ES-I3 (cell line): Measurements from ENCODE around the gene PLPP6.
"Not testable (repeated sequence)": the region's sequence is repeated elsewhere in the genome, so short reads cannot be mapped to it uniquely, and the experiment has no call there.

Source experiments
- H3K36me3 ChIP-seq: 2 replicates; pipeline ENCODE4 v1.6.1; 2013; ENCODE audit warnings: mild to moderate bottlenecking, low read length, control low read depth, moderate library complexity; ENCODE audit not compliant: insufficient read depth
- H3K4me1 ChIP-seq: 2 replicates; pipeline ENCODE4 v1.6.1; 2013; ENCODE audit warnings: mild to moderate bottlenecking, control low read depth, low read length; ENCODE audit not compliant: insufficient read depth
- H3K9ac ChIP-seq: 2 replicates; pipeline ENCODE4 v1.6.1; 2013; ENCODE audit warnings: low read depth, mild to moderate bottlenecking, low read length, moderate library complexity
- H3K9me3 ChIP-seq: 2 replicates; pipeline ENCODE4 v1.6.1; 2013; ENCODE audit warnings: mild to moderate bottlenecking, low read length, moderate library complexity; ENCODE audit not compliant: control insufficient read depth, insufficient read depth

The PLPP6 gene

DNA sequence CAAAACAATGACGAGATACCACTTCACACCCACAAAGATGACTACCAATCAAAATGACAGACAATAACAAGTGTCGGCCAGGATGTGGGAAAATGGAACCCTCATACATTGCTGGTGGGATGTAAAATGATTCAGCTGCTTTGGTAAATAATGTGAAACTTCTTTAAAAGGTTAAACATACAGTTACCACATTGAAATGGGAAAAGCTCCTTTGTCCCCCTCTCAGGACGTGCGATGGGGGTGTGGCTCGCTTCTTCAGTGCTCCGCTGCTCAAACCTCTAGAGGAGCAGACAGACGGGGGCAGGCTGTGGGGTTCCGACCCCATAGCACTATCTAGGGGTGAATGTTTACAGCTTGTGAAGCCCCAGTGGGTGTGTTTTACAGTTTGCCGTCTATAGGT, 8.0 kb upstream of the PLPP6 start:
- no peaks in the 10 kb centered on the region for H3K9me3 ChIP-seq

DNA sequence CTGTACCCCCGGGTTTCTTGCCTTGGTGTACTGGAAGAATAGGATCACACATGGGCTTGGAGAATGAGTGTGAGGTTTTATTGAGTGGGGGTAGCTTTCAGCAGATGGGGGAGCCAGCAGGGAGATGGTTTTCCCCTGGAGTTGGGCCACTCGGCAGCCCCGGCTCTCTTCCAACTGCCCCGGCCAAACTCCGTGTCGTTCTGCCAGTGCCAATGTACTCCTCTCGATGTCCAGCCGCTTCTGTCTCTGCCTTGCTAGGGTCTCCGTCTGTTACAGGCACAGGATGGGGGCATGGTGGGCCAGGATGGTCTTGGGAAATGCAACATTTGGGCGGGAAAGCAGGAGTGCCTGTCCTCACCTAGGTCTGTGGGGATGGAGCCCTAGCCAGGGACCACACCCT, 7.6 kb upstream of the PLPP6 start:
- Histone ChIP-seq H3K36me3 (no peaks in the 10 kb centered on the region), H3K9me3 (no peaks in the 10 kb centered on the region), H3K4me1 (peaks cover 10% of the 10 kb centered on the region; the same call in 1 of the 2 replicates), H3K9ac (no peak overlapping the region)

More for the DNA sequence above, 8.0 kb upstream of the PLPP6 start:
- no peak overlapping the region for H3K9ac ChIP-seq
- peaks cover 10% of the 10 kb centered on the region; the same call in 1 of the 2 replicates for H3K4me1 ChIP-seq
- no peaks in the 10 kb centered on the region for H3K36me3 ChIP-seq

DNA sequence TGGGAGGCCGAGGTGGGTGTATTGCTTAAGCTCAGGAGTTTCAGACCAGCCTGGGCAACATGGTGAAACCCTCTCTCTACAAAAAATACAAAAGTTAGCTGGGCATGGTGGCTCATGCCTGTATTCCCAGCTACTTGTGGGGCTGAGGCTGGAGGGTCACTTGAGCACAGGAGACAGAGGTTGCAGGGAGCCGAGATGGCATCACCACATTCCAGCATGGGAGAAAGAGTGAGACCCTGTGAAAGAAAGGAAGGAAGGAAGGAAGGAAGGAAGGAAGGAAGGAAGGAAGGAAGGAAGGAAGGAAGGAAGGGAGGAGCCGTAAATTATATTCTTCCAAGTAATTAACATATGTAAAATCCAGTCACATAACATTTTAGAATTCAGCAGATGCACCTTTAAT, 5.9 kb upstream of the PLPP6 start:
- not testable (repeated sequence) for H3K9me3 ChIP-seq, H3K36me3 ChIP-seq, H3K9ac ChIP-seq
- H3K4me1 ChIP-seq, result peaks cover 10% of the 10 kb centered on the region; the same call in 1 of the 2 replicates

DNA sequence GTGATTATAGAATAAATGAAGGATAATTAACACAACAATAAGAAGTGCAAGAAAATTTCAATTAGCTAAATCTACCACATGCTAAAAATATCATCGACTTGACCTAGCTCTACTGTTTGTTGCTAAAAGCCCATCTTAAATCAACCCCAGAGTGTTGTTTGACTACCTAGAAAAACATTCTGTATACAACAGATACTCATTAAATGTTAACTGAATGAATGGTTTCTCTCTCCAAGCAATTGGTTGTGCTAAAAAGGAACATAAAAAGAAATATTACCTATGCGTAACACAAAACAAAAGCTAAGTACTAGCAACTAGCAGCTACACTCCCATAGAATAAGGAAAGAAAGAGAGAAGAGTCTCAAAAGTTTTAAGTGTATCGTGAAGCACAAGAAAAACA, 5.5 kb upstream of the PLPP6 start:
- Histone ChIP-seq H3K9ac (no peak overlapping the region), H3K9me3 (no peaks in the 10 kb centered on the region)

DNA sequence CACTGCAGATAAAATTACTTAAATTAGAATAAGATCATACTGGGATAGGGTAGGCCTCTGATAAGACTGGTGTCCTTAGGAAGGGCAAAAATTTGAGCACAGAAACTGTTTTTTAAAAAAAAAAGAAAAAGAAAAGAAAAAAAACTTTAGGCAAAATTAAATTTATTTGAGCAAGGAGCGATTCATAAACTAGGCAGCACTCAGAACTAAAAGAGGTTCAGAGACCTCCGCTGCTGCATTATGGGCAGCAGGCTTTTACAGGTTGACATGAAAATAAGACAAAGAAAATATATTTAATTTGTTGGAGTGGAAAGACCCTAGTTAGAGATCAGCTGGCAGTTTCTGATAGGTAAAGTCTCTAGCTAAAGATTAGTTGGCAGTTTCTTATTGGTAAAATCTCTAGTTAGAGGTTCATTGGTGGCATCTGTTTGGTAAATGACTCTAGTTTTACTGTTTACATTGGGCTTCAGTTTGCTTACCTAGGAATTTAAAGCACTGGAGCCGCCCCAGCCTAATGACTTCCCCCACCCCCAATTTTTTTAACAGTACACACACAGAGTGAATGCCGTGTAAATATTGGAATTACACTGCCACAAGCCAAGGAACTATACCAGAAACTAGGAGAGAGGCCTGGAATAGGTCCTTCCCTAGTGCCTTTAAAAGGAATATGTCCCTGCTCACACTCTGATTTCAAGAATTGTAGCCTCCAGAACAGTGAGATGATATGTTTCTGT, 4.5 kb upstream of the PLPP6 start:
- Histone ChIP-seq H3K4me1 (peaks cover 10% of the 10 kb centered on the region; the same call in 1 of the 2 replicates), H3K9me3 (no peaks in the 10 kb centered on the region), H3K36me3 (no peaks in the 10 kb centered on the region), H3K9ac (no peak overlapping the region)

More for the DNA sequence above, 5.5 kb upstream of the PLPP6 start:
- no peaks in the 10 kb centered on the region for H3K36me3 ChIP-seq
- H3K4me1 ChIP-seq, result peaks cover 10% of the 10 kb centered on the region; the same call in 1 of the 2 replicates

DNA sequence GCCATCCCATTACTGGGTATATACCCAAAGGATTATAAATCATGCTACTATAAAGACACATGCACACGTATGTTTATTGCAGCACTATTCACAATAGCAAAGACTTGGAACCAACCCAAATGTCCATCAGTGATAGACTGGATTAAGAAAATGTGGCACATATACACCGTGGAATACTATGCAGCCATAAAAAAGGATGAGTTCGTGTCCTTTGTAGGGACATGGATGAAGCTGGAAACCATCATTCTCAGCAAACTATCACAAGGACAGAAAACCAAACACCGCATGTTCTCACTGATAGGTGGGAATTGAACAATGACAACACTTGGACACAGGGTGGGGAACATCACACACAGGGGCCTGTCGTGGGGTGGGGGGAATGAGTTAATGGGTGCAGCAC, 1.4 kb upstream of the PLPP6 start:
- not testable (repeated sequence) for H3K36me3 ChIP-seq, H3K9ac ChIP-seq, H3K9me3 ChIP-seq
- peaks cover 16% of the 10 kb centered on the region; the same call in 1 of the 2 replicates for H3K4me1 ChIP-seq

DNA sequence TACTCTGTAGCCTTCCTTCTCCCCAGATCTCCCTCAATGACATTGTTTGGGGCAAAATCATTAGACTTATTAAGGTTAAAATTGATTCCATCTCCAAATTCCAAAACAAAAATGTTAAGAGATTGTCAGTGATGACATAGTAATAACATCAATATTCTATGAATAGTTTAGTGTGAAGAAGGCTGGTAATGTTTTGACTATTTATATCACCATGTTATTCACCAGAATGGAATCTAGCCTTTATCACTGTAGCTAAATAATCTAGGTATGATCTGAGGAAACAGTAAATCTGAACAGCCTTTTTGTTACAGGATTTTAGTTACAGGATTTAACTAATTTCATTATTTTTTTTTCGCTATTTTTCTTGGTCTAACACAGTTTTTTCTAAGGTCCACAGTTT, 929 bp upstream of the PLPP6 start:
- Histone ChIP-seq H3K36me3 (no peaks in the 10 kb centered on the region), H3K9me3 (no peaks in the 10 kb centered on the region), H3K4me1 (peaks cover 14% of the 10 kb centered on the region; the same call in 1 of the 2 replicates), H3K9ac (no peak overlapping the region)

DNA sequence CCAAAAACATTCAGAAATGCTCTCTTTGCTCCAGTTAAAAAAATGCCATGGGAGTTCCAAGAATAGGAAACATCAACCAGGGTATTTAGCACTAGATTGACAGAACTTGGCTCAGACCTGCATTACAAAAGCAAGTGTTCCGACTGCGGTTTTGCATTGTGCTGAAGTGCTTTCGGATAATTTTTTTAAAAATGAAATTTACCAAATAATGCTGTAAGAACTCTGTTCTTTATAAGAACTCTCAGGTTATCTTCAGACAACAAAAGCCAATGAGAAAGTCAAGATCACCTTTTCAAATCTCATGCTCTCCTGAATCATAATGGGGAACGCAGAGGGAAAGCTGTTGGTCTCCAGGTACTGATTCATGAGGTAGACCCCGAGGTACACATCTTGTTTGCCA, 483 bp upstream of the PLPP6 start:
- H3K9me3 ChIP-seq, result no peaks in the 10 kb centered on the region
- peaks cover 9% of the 10 kb centered on the region; the same call in 1 of the 2 replicates for H3K4me1 ChIP-seq
- H3K36me3 ChIP-seq, result no peaks in the 10 kb centered on the region
- H3K9ac ChIP-seq, result peak overlapping the region; percentile 77

DNA sequence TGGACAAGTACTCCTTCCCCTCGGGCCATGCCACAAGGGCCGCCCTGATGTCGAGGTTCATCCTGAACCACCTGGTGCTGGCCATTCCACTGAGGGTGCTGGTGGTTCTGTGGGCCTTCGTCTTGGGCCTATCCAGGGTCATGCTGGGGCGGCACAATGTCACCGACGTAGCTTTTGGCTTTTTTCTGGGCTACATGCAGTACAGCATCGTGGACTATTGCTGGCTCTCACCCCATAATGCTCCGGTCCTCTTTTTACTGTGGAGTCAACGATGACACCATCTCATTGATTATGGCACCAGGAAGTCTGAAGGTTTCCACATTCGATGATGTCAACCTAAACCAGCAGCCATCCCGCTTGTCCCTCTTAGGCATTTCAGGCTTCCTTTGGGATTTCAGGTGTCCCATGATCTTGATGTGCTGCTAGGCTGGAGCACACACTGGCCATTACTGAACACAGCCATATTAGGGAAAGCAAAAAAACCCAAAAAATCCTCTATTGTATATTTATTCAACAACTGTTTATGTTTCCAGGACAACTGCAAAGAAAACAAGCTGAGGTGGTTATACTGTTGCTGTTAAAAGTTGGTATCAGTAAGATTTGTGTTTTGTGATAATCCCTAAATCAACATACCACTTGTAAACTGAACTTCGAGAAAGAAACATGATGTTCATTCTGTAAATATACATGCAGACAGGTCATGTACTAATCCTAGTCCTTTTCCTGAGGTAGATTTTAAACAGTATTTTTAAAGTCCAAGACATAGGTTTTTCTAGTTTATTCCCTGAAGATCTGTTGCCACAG, 1.1 kb downstream of the PLPP6 start:
- Histone ChIP-seq H3K9me3 (no peaks in the 10 kb centered on the region), H3K9ac (peak overlapping the region; percentile 77), H3K4me1 (peaks cover 6% of the 10 kb centered on the region; the same call in 1 of the 2 replicates), H3K36me3 (no peaks in the 10 kb centered on the region)

DNA sequence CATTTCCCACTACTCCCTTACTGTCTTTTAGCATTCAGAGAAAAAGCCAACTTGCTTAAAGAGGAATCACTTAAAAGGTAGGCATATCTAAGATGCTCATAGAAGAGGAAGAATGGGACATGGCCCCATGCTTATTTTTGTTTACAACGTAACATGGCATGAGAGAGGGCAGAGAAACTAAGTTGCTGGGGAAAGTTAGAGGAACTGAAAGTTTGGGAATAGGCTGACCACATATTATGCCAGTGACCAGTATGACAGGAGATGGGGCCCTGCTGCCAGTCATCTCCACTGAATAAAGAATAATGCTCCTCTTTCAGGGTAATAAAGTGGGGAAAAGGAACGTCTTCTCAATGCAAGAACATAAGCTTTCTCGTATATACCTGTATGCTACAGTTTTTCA, 1.9 kb downstream of the PLPP6 start:
- Histone ChIP-seq H3K9me3 (no peaks in the 10 kb centered on the region), H3K9ac (no peak overlapping the region), H3K4me1 (peaks cover 6% of the 10 kb centered on the region; the same call in 1 of the 2 replicates), H3K36me3 (no peaks in the 10 kb centered on the region)

DNA sequence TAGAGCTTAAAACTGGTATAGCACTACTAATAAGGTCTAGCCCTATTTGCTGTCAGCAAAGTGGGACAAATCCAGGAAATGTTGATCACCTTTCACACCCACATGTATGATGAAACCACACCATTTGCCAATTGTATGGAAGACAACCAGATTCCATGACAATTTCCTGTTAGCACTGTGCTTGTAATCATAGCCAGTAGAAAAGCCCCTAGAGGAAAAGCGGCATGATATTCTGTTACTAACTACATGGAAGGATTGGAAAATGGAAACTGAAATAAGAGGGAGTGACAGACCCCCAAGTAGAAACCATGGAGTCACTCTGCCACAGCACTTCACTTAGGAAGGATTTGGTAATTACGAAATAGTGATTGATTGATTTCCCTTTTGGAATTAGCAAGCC, 3.3 kb downstream of the PLPP6 start:
- H3K9ac ChIP-seq, result no peak overlapping the region

DNA sequence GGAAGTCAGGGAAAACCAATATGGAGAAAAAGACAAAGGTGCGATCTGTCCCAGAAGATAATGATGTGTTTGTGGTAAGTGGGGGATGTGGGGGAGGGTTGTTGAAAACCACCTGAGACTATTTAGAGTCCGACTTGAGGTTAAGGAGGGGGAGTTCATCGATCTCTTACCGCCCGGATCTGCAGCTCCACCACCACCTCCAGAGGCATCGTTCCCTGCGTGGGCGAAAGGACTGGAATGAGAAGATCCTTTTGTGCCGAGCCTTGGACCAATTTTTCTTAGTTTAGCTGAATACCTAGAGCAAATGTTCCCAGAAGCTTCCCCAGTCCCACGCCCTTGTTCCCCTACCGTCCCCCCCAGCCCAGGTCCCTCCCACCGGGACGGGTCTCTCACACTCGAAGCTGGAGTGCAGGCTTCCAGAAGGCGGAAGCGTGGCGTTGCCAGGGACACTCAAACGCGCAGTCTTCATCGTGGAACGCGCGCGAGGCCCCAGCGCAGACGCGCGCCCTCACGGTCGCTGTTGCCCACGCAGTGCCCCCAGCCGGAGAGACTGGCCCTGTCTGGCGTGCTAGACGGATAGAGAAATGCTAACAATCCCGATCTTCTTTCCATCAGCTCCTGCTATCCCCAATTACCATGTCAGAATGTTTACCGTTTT, 4.1 kb downstream of the PLPP6 start, which contains the start of gene SPATA6L:
Gene SPATA6L (minus strand): TSS at position 439 of the 658 bp plus-strand sequence. CDS start 230 bp downstream, at position 209.
- Histone ChIP-seq H3K9ac (peak within 1 kb of the TSS; percentile 64; the same call in 1 of the 2 replicates), H3K4me1 (peaks cover 10% of the 10 kb centered on the region; the same call in 1 of the 2 replicates), H3K36me3 (no peaks in the 10 kb centered on the region), H3K9me3 (no peaks in the 10 kb centered on the region)

More for the DNA sequence above, 3.3 kb downstream of the PLPP6 start:
- H3K4me1 ChIP-seq, result peaks cover 7% of the 10 kb centered on the region; the same call in 1 of the 2 replicates
- H3K36me3 ChIP-seq, result no peaks in the 10 kb centered on the region
- H3K9me3 ChIP-seq, result no peaks in the 10 kb centered on the region

DNA sequence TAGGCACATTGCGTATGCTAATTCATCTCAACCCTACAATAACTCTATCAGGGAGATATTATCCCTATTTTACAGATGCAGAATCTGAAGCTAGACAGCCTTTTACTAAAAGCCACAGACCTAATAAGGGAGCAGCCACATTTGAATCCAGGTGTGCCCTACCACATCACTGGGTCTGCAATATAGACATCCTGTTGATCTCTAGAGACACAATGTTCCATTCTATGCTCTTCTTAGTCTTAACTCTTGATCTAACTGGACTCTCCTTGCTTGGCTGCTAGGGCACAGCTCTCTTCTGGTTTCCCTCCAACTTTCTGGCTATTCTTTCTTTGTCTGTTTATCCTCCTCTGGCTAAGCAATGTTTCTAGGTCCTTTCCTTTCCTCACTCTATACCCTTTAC, 5.6 kb downstream of the PLPP6 start:
- Histone ChIP-seq H3K4me1 (peaks cover 10% of the 10 kb centered on the region; the same call in 1 of the 2 replicates), H3K9ac (no peak overlapping the region), H3K36me3 (no peaks in the 10 kb centered on the region), H3K9me3 (no peaks in the 10 kb centered on the region)

DNA sequence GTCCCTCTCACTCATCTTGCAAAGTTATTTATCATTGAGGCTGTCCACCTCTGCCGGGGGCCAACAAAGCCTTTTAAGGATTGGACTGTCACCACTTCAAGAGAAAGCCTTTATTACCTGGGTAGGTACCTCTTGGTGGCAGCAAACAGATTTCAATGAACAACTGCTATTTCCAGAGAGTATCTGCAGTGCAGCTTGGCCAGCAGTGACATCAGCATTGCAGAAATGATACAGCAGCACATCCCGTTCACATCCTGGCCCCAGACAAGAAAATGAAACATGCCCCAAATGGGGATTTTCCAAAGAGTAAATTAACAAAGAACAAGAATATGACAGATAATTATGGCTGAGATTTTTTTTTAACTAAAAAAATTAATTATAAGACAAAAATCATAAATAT, 6.5 kb downstream of the PLPP6 start:
- Histone ChIP-seq H3K9me3 (no peaks in the 10 kb centered on the region), H3K36me3 (no peaks in the 10 kb centered on the region), H3K9ac (no peak overlapping the region), H3K4me1 (peaks cover 10% of the 10 kb centered on the region; the same call in 1 of the 2 replicates)
